GM23338 (cell line): Measurements from ENCODE around the gene NOL3. TPM values are rescaled to one million over a fixed set of nuclear protein-coding genes. Genes with fewer than 3 reads are reported as not detected.

Experiments used
- ATAC-seq: fragments of 200-7000 bp; cut with Tn5 transposase; 3 replicates; pipeline ENCODE4 v1.9.1; 2020
- DNase-seq: peaks from one replicate; pipeline ENCODE4 v3.0.0-alpha.2; 2015; ENCODE audit warnings: low spot score
- H2AFZ ChIP-seq: fragments of 200-600 bp; sonication (generic); 2 replicates; pipeline ENCODE4 v1.8.0; 2016; ENCODE audit warnings: antibody characterized with exemption, mild to moderate bottlenecking, moderate library complexity
- H3F3A ChIP-seq: fragments of 200-600 bp; sonication (generic); replicated peaks from 2 replicates; pipeline ENCODE4 v1.8.0; 2017; ENCODE audit warnings: antibody characterized with exemption, mixed run types, low read depth
- H3K27ac ChIP-seq: fragments of 200-600 bp; sonication (generic); 2 replicates; pipeline ENCODE4 v1.6.1; 2016; ENCODE audit warnings: low read depth
- H3K27me3 ChIP-seq: fragments of 200-600 bp; sonication (generic); 2 replicates; pipeline ENCODE4 v1.8.0; 2016; ENCODE audit warnings: mild to moderate bottlenecking, mixed run types, moderate library complexity; ENCODE audit not compliant: insufficient read depth
- H3K36me3 ChIP-seq: fragments of 200-600 bp; sonication (generic); 2 replicates; pipeline ENCODE4 v1.8.0; 2016; ENCODE audit warnings: mild to moderate bottlenecking; ENCODE audit not compliant: insufficient read depth
- H3K4me1 ChIP-seq: fragments of 200-600 bp; sonication (generic); 2 replicates; pipeline ENCODE4 v1.8.0; 2016; ENCODE audit warnings: mild to moderate bottlenecking, moderate library complexity; ENCODE audit not compliant: insufficient read depth
- H3K4me2 ChIP-seq: fragments of 200-600 bp; sonication (generic); 2 replicates; pipeline ENCODE4 v1.7.1; 2017; ENCODE audit warnings: mixed run types
- H3K4me3 ChIP-seq: fragments of 200-600 bp; sonication (generic); 2 replicates; pipeline ENCODE4 v1.6.1; 2016; ENCODE audit warnings: mixed run types
- H3K79me2 ChIP-seq: fragments of 200-600 bp; sonication (generic); replicated peaks from 2 replicates; pipeline ENCODE4 v1.8.0; 2017; ENCODE audit warnings: mild to moderate bottlenecking; ENCODE audit not compliant: insufficient read depth
- H3K9me2 ChIP-seq: fragments of 200-600 bp; sonication (generic); 2 replicates; pipeline ENCODE4 v1.8.0; 2017; ENCODE audit not compliant: insufficient read depth
- H4K20me1 ChIP-seq: fragments of 200-600 bp; sonication (generic); replicated peaks from 2 replicates; pipeline ENCODE4 v1.8.0; 2017; ENCODE audit warnings: mild to moderate bottlenecking; ENCODE audit not compliant: insufficient read depth
- H3K27ac Mint-ChIP-seq: 2 replicates; pipeline ENCODE4 v1.8.0; 2020; ENCODE audit warnings: inconsistent platforms, mild to moderate bottlenecking, moderate library complexity, mixed read lengths
- H3K27me3 Mint-ChIP-seq: 3 replicates; pipeline ENCODE4 v1.8.0; 2022; ENCODE audit warnings: low read depth, mild to moderate bottlenecking, moderate library complexity, mixed read lengths, inconsistent platforms; ENCODE audit not compliant: insufficient read depth, poor library complexity
- H3K36me3 Mint-ChIP-seq: 3 replicates; pipeline ENCODE4 v1.8.0; 2021; ENCODE audit warnings: low read depth, mild to moderate bottlenecking, inconsistent platforms, moderate library complexity, mixed read lengths
- H3K4me1 Mint-ChIP-seq: 3 replicates; pipeline ENCODE4 v1.8.0; 2020; ENCODE audit warnings: mild to moderate bottlenecking, inconsistent platforms, mixed read lengths
- H3K4me3 Mint-ChIP-seq: 3 replicates; pipeline ENCODE4 v1.8.0; 2021; ENCODE audit warnings: moderate library complexity, mild to moderate bottlenecking, inconsistent platforms, mixed read lengths
- H3K9me3 Mint-ChIP-seq: 3 replicates; pipeline ENCODE4 v1.8.0; 2020; ENCODE audit warnings: moderate library complexity, mild to moderate bottlenecking, inconsistent platforms, mixed read lengths
- CTCF ChIP-seq, 2 experiments: fragments of 200-600 bp in 1 of 2; sonication (generic) in 1 of 2; conservative IDR thresholded peaks; 2 replicates each; pipeline versions ENCODE4 v1.5.1 to v1.6.1; 2016 to 2017; ENCODE audit warnings: antibody characterized with exemption in 2 of 2, low read depth in 2 of 2, mild to moderate bottlenecking in 2 of 2, moderate library complexity in 1 of 2
- JUNB ChIP-seq: IDR thresholded peaks from one replicate; pipeline ENCODE4 v1.6.1; 2016; ENCODE audit warnings: antibody characterized with exemption; ENCODE audit not compliant: unreplicated experiment
- NANOG ChIP-seq: IDR thresholded peaks from 2 replicates; pipeline ENCODE4 v1.6.1; 2016; ENCODE audit warnings: antibody characterized with exemption, borderline replicate concordance
- POLR2AphosphoS5 ChIP-seq: IDR thresholded peaks from 2 replicates; pipeline ENCODE4 v1.6.1; 2016; ENCODE audit warnings: antibody characterized with exemption, low read depth
- REST ChIP-seq: IDR thresholded peaks from one replicate; pipeline ENCODE4 v1.6.1; 2018; ENCODE audit warnings: antibody characterized with exemption; ENCODE audit not compliant: unreplicated experiment
- STAT1 ChIP-seq: IDR thresholded peaks from one replicate; pipeline ENCODE4 v1.6.1; 2016; ENCODE audit warnings: antibody characterized with exemption; ENCODE audit not compliant: unreplicated experiment
- ZNF114 ChIP-seq: fragments of 250-450 bp; sonication (Bioruptor Pico); IDR thresholded peaks from 2 replicates; pipeline ENCODE4 v1.5.0; 2020; ENCODE audit warnings: mild to moderate bottlenecking, moderate library complexity
- ZNF331 ChIP-seq: fragments of 250-450 bp; sonication (Bioruptor Pico); IDR thresholded peaks from 2 replicates; pipeline ENCODE4 v1.5.0; 2020; ENCODE audit warnings: low read depth, mild to moderate bottlenecking, moderate library complexity
- ZNF462 ChIP-seq: fragments of 250-450 bp; sonication (Bioruptor Pico); IDR thresholded peaks from 2 replicates; pipeline ENCODE4 v1.5.0; 2020; ENCODE audit warnings: mild to moderate bottlenecking, moderate library complexity
- polyA plus RNA-seq: library from polyadenylated mRNA; unstranded; fragments of >200 nt; fragmentation: Nextera tagmentation; extraction: Ambion mirVana; gene quantifications from 2 replicates; pipeline ENCODE4 v1.2.1, GENCODE V29; 2016
- total RNA-seq: library from RNA; depleted of rRNA; stranded (reverse); fragments of >200 nt; shearing (Covaris generic); gene quantifications from 2 replicates; pipeline ENCODE4 v1.2.3, GENCODE V29; 2014
- TF ChIP-seq, protein P1 (sequence below): IDR thresholded peaks from 2 replicates; pipeline ENCODE4 v1.6.1; 2016; ENCODE audit warnings: antibody characterized with exemption

NOL3 gene
- total and polyA plus RNA-seq, 2 experiments from 2014 or later = 3.3 to 4.0 TPM

DNA sequence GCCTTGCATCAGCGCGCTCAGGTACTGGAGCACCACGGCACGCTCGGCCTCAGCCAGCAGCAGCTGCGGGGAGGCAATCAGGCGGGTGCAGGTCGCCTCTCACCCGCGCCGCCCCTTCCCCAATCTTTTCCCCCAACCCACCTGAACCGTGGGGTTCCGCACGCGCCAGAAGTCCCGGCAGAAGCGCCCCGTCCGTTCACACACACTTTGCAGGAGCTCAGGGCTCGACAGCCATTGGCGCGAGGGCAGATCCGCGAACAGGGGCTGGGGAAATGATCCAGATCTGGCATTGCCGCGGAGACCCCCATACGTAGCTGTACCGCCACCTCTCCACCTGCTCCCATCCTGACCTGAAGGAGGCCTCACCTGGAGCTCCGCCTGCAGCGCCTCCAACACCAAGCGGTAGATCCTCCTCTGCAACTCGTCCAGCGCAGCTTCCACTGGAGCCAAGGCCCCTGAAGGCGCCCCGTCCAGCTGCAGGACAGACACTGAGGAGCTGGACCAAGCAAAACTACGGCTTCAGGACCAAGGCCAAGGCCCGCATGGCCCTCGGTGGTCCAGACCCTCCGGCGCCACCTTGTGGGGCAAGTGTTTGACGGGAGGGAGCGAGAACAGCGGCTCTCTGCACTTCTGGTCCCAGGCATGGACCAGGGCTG is 14.8 kb downstream of the NOL3 start (continued):
- TF ChIP-seq REST (peak; percentile 97), STAT1 (no peak)

DNA sequence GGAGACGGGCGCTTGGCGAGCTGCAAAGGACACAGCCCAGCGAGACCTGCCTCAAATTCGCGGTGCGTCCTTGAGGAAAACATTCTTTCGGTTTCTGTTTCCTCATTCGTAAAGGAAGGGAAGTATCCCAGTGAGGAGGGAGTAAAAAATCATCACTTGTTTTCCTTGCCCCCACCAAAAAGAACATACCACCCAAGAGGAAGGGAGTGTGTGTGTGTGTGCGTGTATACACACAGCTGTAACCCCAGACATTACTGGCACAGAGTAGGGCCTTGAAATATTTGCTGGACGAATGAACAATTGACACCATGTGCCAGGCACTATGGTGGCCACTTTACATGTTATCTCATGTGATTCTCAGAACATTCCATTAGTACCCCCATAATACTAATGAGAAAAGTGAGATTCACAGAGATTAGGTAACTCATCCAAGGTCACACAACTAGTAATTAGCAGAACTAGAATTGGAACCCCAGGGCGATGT is 15.4 kb downstream of the NOL3 start:
- Histone ChIP-seq H4K20me1 (no peaks in the 10 kb centered on the region), H3K4me3 (no peak overlapping the region; the same call in 1 of the 2 replicates), H2AFZ (no peak overlapping the region), H3F3A (0 out of 2 replicates have a peak, but pooled peaks cover 3% of the 10 kb centered on the region), H3K27me3 (peaks cover 28% of the 10 kb centered on the region), H3K79me2 (peaks cover 10% of the 10 kb centered on the region), H3K9me2 (no peaks in the 10 kb centered on the region), H3K36me3 (no peaks in the 10 kb centered on the region), H3K27ac (no peak overlapping the region), H3K4me2 (peak overlapping the region; percentile 41; the same call in 1 of the 2 replicates), H3K4me1 (peaks cover 14% of the 10 kb centered on the region)
- no peak for DNase-seq
- H3K27ac Mint-ChIP-seq = no peak overlapping the region
- ATAC-seq = no peak
- H3K4me1 Mint-ChIP-seq = peaks cover 16% of the 10 kb centered on the region
- peaks cover 30% of the 10 kb centered on the region for H3K27me3 Mint-ChIP-seq
- no peaks in the 10 kb centered on the region for H3K36me3 Mint-ChIP-seq
- H3K9me3 Mint-ChIP-seq = no peaks in the 10 kb centered on the region; the same call in 2 of the 3 replicates
- H3K4me3 Mint-ChIP-seq = peak overlapping the region; percentile 84
- TF ChIP-seq JUNB (no peak), ZNF114 (CRISPR knock-in tag) (no peak), NANOG (no peak), ZNF462 (CRISPR knock-in tag) (no peak), STAT1 (no peak), CTCF (conservative IDR thresholded peaks at IDR 0.05; ENCODE audit: low read depth in 2 of 2) (no peak), ZNF331 (CRISPR knock-in tag) (no peak), POLR2AphosphoS5 (no peak)
- TF ChIP-seq, protein P1, sequence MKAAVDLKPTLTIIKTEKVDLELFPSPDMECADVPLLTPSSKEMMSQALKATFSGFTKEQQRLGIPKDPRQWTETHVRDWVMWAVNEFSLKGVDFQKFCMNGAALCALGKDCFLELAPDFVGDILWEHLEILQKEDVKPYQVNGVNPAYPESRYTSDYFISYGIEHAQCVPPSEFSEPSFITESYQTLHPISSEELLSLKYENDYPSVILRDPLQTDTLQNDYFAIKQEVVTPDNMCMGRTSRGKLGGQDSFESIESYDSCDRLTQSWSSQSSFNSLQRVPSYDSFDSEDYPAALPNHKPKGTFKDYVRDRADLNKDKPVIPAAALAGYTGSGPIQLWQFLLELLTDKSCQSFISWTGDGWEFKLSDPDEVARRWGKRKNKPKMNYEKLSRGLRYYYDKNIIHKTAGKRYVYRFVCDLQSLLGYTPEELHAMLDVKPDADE = no peak
